HG02610 (cell line): Measurements from ENCODE around the gene CDK11A.
"Not testable (repeated sequence)": the region's sequence is repeated elsewhere in the genome, so short reads cannot be mapped to it uniquely, and the experiment has no call there.

Source experiments
- ATAC-seq: cut with Tn5 transposase; IDR thresholded peaks from one replicate; pipeline ENCODE4 v1.9.1; 2021; ENCODE audit warnings: mild to moderate bottlenecking, moderate library complexity; ENCODE audit not compliant: unreplicated experiment

Gene CDK11A

GRCh38 chr1:1754051-1754815, 30.1 kb upstream of the CDK11A start:
- ATAC-seq: no peak

- no peak for ATAC-seq
Measured at GRCh38 chr1:1753607-1754005, 29.4 kb upstream of the CDK11A start.

- no peak for ATAC-seq
Measured at GRCh38 chr1:1752636-1753606, 28.8 kb upstream of the CDK11A start.

GRCh38 chr1:1752190-1752589, 28.0 kb upstream of the CDK11A start:
- ATAC-seq: no peak

DNA sequence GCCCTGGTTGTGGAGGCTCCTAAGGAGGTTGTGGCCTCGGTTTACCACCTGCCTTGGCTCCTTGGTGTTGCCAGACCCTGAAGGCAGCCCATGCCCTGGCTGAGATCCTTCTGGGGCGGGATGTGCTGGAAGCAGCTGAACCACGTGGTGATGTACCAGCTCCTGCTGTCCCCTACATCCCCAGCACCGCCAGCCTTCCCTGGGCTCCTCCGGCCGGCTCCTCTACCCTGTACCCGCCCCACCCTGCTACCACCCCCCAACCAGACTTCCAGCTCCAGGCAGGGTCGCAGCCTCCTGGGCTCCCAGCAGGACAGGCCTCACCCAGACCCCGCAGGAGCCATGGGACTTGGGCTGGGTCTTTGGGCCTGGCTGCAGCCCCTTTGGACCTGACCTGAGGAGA, 25.8 kb upstream of the CDK11A start:
- ATAC-seq: not testable (repeated sequence)

GRCh38 chr1:1748686-1749321, 24.6 kb upstream of the CDK11A start:
- ATAC-seq: no peak

DNA sequence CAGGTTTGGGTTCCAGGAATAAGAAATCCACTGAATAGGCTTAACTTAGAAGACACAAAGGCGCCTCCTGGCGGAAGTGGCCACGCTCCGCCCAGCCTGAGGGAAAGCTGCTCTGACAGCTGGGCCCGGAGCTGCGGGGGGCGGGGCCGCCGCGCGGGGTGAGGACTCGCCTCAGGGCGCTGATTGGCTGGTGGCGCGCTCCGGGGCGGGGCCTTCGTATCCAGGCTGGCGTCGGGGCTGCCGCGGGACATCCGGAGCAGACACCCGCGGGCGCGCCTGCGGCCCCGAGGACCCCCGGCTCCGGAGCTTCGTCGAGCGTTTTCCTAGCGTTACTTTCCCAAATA, 22.4 kb upstream of the CDK11A start:
- peak; percentile 84 for ATAC-seq

- ATAC-seq: peak; percentile 65
Measured at GRCh38 chr1:1745651-1746565, 21.8 kb upstream of the CDK11A start.

- ATAC-seq: not testable (repeated sequence)
Measured at GRCh38 chr1:1742529-1742928, 18.4 kb upstream of the CDK11A start.

- not testable (repeated sequence) for ATAC-seq
Measured at GRCh38 chr1:1741013-1741412, 16.9 kb upstream of the CDK11A start.

- not testable (repeated sequence) for ATAC-seq
Measured at GRCh38 chr1:1738799-1739337, 14.7 kb upstream of the CDK11A start.

GRCh38 chr1:1737675-1738590, 13.8 kb upstream of the CDK11A start:
- not testable (repeated sequence) for ATAC-seq

DNA sequence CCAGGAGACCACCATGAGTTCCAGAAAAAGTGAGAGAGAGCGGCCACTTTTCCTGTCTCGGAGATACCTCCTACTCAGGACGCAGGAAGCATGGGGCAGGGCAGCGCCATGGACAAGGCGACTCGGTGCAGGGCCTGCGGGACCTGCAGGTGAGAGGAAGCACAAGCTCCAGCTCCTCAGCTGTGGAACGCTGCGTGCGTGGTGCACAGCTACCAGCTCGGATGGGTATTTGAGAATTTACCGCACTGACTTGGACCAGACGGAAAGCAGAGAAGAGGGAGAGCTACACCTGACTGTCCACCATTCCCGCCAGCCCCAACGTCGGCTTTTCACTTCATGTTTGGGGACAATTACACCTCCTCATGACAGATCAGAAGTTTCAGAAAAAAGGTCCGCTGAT, 8.2 kb upstream of the CDK11A start:
- no peak for ATAC-seq

GRCh38 chr1:1730870-1731269, 6.7 kb upstream of the CDK11A start:
- no peak for ATAC-seq

GRCh38 chr1:1730230-1730629, 6.1 kb upstream of the CDK11A start:
- not testable (repeated sequence) for ATAC-seq

GRCh38 chr1:1729116-1729816, 5.1 kb upstream of the CDK11A start:
- ATAC-seq: not testable (repeated sequence)

GRCh38 chr1:1728308-1729005, 4.3 kb upstream of the CDK11A start:
- ATAC-seq: not testable (repeated sequence)
